K562 (cell line): Measurements from ENCODE around the gene ANKLE1. TPM values are rescaled to one million over a fixed set of nuclear protein-coding genes. Genes with fewer than 3 reads are reported as not detected.

Experiments
- ATF2 ChIP-seq: sonication (generic); formaldehyde crosslinking; IDR thresholded peaks from 2 replicates; pipeline ENCODE4 v1.8.1; 2022; ENCODE audit warnings: missing genetic modification reagents
- BRCA1 ChIP-seq, 2 experiments: fragments of 450-650 bp in 1 of 2; sonication (generic) in 1 of 2; formaldehyde crosslinking in 1 of 2; IDR thresholded peaks; 2 replicates each; pipeline versions ENCODE4 v1.5.0 to v1.6.1; 2017 to 2020; ENCODE audit warnings: mild to moderate bottlenecking in 1 of 2, missing genetic modification reagents in 1 of 2
- CBFA2T2 ChIP-seq: fragments of 450-650 bp; conservative IDR thresholded peaks from 2 replicates; pipeline ENCODE4 v1.6.1; 2017; ENCODE audit warnings: mild to moderate bottlenecking
- FOXA3 ChIP-seq, 2 experiments: fragments of 450-650 bp in 1 of 2; sonication (generic) in 1 of 2; formaldehyde crosslinking; IDR thresholded peaks in 1 of 2; conservative IDR thresholded peaks in 1 of 2; 2 replicates each; pipeline versions ENCODE4 v1.4.0 to v1.8.0; 2020 to 2022; ENCODE audit warnings: mild to moderate bottlenecking in 2 of 2, missing genetic modification reagents in 1 of 2
- HDAC1 ChIP-seq, 2 experiments: fragments of 450-650 bp; IDR thresholded peaks; 2 replicates each; pipeline ENCODE4 v1.6.1; 2016 to 2017; ENCODE audit warnings: inconsistent platforms in 1 of 2, mild to moderate bottlenecking in 1 of 2, moderate library complexity in 1 of 2
- HDGF ChIP-seq: fragments of 450-650 bp; IDR thresholded peaks from 2 replicates; pipeline ENCODE4 v1.6.1; 2016
- HEY1 ChIP-seq: fragments of 250-450 bp; sonication (Bioruptor Pico); IDR thresholded peaks from 2 replicates; pipeline ENCODE4 v1.5.0; 2020; ENCODE audit warnings: mild to moderate bottlenecking, moderate library complexity, borderline replicate concordance
- PHF21A ChIP-seq: fragments of 450-650 bp; IDR thresholded peaks from 2 replicates; pipeline ENCODE4 v1.6.1; 2017; ENCODE audit warnings: low read depth, borderline replicate concordance
- POLR3A ChIP-seq: IDR thresholded peaks from 2 replicates; pipeline ENCODE4 v1.6.1; 2011; ENCODE audit warnings: borderline replicate concordance, mild to moderate bottlenecking, moderate library complexity; ENCODE audit not compliant: insufficient read length, insufficient read depth; ENCODE audit errors: extremely low read depth
- RBFOX2 ChIP-seq: fragments of 200-400 bp; formaldehyde crosslinking; IDR thresholded peaks from 2 replicates; pipeline ENCODE4 v1.6.1; 2017; ENCODE audit warnings: low read depth, mild to moderate bottlenecking, low read length, moderate library complexity
- RBM25 ChIP-seq: fragments of 200-400 bp; formaldehyde crosslinking; IDR thresholded peaks from 2 replicates; pipeline ENCODE4 v1.6.1; 2018; ENCODE audit warnings: low read length, low read depth, moderate library complexity; ENCODE audit not compliant: severe bottlenecking
- RNF2 ChIP-seq: sonication (generic); IDR thresholded peaks from 2 replicates; pipeline ENCODE4 v1.6.1; 2016
- SMARCA5 ChIP-seq: fragments of 450-650 bp; IDR thresholded peaks from 2 replicates; pipeline ENCODE4 v1.6.1; 2016
- SRSF3 ChIP-seq: fragments of 200-400 bp; formaldehyde crosslinking; IDR thresholded peaks from 2 replicates; pipeline ENCODE4 v1.6.1; 2016; ENCODE audit warnings: mild to moderate bottlenecking, low read length, moderate library complexity; ENCODE audit not compliant: insufficient read depth
- TEAD4 ChIP-seq, 2 experiments: sonication (generic) in 1 of 2; formaldehyde crosslinking in 1 of 2; IDR thresholded peaks; 2 replicates each; pipeline versions ENCODE4 v1.6.1 to v1.8.0; 2012 to 2022; ENCODE audit warnings: borderline replicate concordance in 1 of 2, inconsistent platforms in 1 of 2, low read length in 1 of 2, mild to moderate bottlenecking in 1 of 2, missing genetic modification reagents in 1 of 2
- XRCC5 ChIP-seq: fragments of 200-400 bp; formaldehyde crosslinking; IDR thresholded peaks from 2 replicates; pipeline ENCODE4 v1.6.1; 2017; ENCODE audit warnings: low read depth, mild to moderate bottlenecking, low read length
- ZFP36 ChIP-seq: fragments of 150-350 bp; IDR thresholded peaks from 2 replicates; pipeline ENCODE4 v1.6.1; 2018; ENCODE audit warnings: low read length, low read depth; ENCODE audit not compliant: partially characterized antibody
- ZNF280B ChIP-seq: fragments of 250-450 bp; sonication (Bioruptor Pico); IDR thresholded peaks from 2 replicates; pipeline ENCODE4 v1.5.1; 2021; ENCODE audit warnings: mild to moderate bottlenecking
- ZNF511 ChIP-seq: sonication (generic); formaldehyde crosslinking; IDR thresholded peaks from 2 replicates; pipeline ENCODE4 v1.8.0; 2022; ENCODE audit warnings: mild to moderate bottlenecking, missing genetic modification reagents
- ZNF668 ChIP-seq: fragments of 250-450 bp; sonication (Bioruptor Pico); IDR thresholded peaks from 2 replicates; pipeline ENCODE4 v1.8.0; 2022; ENCODE audit warnings: mild to moderate bottlenecking, inconsistent platforms
- polyA plus RNA-seq, 8 experiments: library from polyadenylated mRNA; depleted of rRNA in 4 of 8; stranded (reverse) in 5 of 8; unstranded in 3 of 8; fragments of >200 nt; fragmentation: Nextera tagmentation in 2 of 8; fragmentation: Illumina TruSeq in 1 of 8; extraction: Ambion mirVana in 2 of 8; extraction: Trizol in 1 of 8; gene quantifications; 2 replicates each; pipeline versions ENCODE4 v1.2.1 to v1.2.3, GENCODE V29; 2011 to 2014; ENCODE audit warnings: inconsistent platforms in 1 of 8, missing spikeins in 1 of 8
- total RNA-seq, 7 experiments: library from RNA; depleted of rRNA in 6 of 7; stranded (reverse); fragments of >200 nt in 6 of 7; fragmentation: Illumina TruSeq in 2 of 7; extraction: Trizol in 2 of 7; gene quantifications; 2 replicates each; pipeline versions ENCODE4 v1.2.1 to v1.2.3, GENCODE V29; 2011 to 2021; ENCODE audit warnings: low replicate concordance in 1 of 7

ANKLE1 gene
- total and polyA plus RNA-seq, 9 of the 15 experiments (the other 6 are each of a cell fraction or from before 2014, with no cell fraction given): 0.63 to 9.2 (median 2.9) TPM

- TF ChIP-seq RBM25 (peak; percentile 57), ATF2 (CRISPR knock-in tag) (no peak), ZNF280B (CRISPR knock-in tag) (no peak), BRCA1 (IDR thresholded peaks at IDR 0.05) (no peak), BRCA1 (CRISPR knock-in tag; IDR thresholded peaks at IDR 0.05) (no peak), RNF2 (no peak), HDGF (peak; percentile 82; the same call in 1 of the 2 replicates), RBFOX2 (peak; percentile 10; the same call in 1 of the 2 replicates), CBFA2T2 (0 out of 2 replicates have a peak, but pooled peaks have one; percentile 1), HEY1 (CRISPR knock-in tag) (no peak), HDAC1 (IDR thresholded peaks at IDR 0.05) (peak in 1 of 2 experiments; percentile 45; a peak in 2 of 4 replicates), POLR3A (no peak), SRSF3 (no peak), XRCC5 (no peak), ZNF511 (no peak), ZNF668 (CRISPR knock-in tag) (no peak), TEAD4 (IDR thresholded peaks at IDR 0.05; ENCODE audit: low read length) (no peak), TEAD4 (CRISPR knock-in tag; IDR thresholded peaks at IDR 0.05; ENCODE audit: borderline replicate concordance) (no peak), PHF21A (no peak), ZFP36 (peak; percentile 20), FOXA3 (CRISPR knock-in tag; conservative IDR thresholded peaks at IDR 0.05 in 1 of 2, IDR thresholded peaks at IDR 0.05 in 1 of 2) (peak in 1 of 2 experiments; percentile 48; a peak in 1 of 4 replicates), SMARCA5 (peak; percentile 88)
These were observed 34.8 kb upstream of the ANKLE1 start (continued) for GRCh38 chr19:17246681-17247425.
